GM18867 (cell line): ENCODE measurements around the gene DNAJA1.
A peak's percentile ranks its signal among the peaks of the same experiment; 100 is the strongest.
"Not testable (repeated sequence)": the region's sequence is repeated elsewhere in the genome, so short reads cannot be mapped to it uniquely, and the experiment has no call there.

Experiments used
- ATAC-seq: cut with Tn5 transposase; IDR thresholded peaks from one replicate; pipeline ENCODE4 v1.9.1; 2021; ENCODE audit warnings: mild to moderate bottlenecking, moderate library complexity; ENCODE audit not compliant: unreplicated experiment

DNAJA1 gene

GRCh38 chr9:33024966-33025571 lies at the start of gene DNAJA1:
Gene DNAJA1 (plus strand): TSS chr9:33025273. CDS start chr9:33026485, 1,212 bp downstream.
- peak; percentile 91 for ATAC-seq

DNA sequence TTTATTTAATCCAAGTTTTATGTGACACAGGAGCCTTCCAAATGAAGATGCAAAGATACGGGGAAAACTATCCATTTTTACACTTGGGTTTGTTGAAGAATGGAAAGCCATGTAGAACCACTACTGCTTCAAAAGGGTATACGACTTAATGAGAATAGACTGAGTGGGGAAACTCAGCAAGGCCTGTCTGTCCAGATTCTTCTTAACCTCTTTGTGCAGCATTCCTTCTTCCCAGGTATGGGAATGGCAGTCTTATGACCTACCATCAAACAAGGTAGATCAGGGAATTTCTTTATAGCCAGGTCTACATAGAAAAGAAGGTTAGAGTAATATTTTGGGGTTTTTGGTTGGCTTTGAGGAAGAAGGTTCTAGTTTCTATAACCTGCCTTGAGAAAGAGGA lies 47.0 kb upstream of the DNAJA1 start:
- ATAC-seq, result no peak

- no peak for ATAC-seq
Measured at GRCh38 chr9:32986971-32987370, 38.1 kb upstream of the DNAJA1 start.

DNA sequence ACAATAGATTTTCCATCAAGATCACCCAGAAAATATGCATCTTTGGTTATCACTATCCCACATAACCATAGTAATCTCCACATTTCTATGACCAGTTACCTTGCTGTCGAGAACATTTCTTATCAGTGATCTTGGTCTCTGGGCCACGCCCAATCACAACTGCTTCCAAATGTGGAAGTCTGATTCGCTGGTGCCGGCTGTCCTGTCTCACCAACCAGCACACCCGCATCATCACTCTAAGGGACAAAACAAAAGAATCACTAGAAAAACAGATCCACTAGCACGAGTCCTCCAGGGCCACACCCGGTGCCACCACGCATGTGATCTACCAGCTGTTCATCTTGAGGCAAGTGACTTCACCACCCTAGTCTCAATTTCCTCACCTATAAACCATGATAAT lies 35.4 kb upstream of the DNAJA1 start:
- no peak for ATAC-seq

GRCh38 chr9:32991897-32992594 lies 33.0 kb upstream of the DNAJA1 start:
- ATAC-seq, result no peak

GRCh38 chr9:32992595-32993238 lies 32.4 kb upstream of the DNAJA1 start:
- no peak for ATAC-seq

DNA sequence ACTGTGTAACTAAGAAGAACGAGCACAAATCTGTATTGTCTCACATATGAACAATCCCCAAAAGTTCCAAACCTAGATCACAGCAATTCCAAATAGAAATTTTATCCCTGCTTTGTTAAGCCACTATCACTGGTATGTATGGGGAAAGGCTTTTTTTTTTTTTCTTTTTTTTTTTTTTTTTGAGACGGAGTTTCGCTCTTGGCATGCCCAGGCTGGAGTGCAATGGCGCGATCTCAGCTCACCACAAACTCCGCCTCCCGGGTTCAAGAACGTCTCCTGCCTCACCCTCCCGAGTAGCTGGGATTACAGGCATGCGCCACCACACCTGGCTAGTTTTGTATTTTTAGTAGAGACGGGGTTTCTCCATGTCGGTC lies 24.4 kb upstream of the DNAJA1 start:
- not testable (repeated sequence) for ATAC-seq

DNA sequence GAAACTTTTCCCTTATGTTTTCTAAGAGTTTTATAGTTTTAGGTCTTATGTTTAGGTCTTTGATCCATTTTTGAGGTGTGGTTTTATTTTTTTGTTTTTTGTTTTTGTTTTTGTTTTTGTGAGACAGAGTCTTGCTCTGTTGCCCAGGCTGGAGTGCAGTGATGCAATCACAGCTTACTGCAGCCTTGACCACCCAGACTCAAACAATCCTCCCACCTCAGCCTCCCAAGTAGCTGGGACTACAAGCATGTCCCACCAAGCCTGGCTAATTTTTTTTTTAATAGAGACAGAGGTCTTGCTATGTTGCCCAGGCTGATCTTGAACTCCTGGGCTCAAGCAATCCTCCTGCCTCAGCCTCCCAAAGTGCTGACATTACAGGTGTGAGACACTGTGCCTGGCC lies 19.7 kb upstream of the DNAJA1 start:
- ATAC-seq, result not testable (repeated sequence)

DNA sequence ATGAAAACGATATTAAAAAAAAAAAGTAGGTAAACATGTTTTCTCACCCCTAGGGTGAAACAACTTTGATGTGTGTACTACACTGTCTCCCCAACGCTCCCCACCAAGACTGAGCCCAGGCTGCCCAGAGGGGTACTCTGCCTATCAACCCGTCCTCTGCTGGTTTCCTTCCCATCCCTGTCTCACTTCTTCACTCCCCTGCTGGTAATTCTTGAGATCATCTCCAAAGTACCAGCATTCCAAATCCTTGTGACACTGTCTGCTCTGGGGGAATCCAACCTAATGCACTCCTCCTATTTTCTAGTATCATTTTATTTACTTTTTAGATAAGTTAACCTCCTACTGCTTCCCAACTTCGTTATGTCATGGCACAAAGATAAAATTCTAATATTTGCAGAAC lies 17.3 kb upstream of the DNAJA1 start:
- no peak for ATAC-seq

- no peak for ATAC-seq
Measured at GRCh38 chr9:33011831-33012230, 13.2 kb upstream of the DNAJA1 start.

GRCh38 chr9:33012328-33013069 lies 12.6 kb upstream of the DNAJA1 start:
- no peak for ATAC-seq

DNA sequence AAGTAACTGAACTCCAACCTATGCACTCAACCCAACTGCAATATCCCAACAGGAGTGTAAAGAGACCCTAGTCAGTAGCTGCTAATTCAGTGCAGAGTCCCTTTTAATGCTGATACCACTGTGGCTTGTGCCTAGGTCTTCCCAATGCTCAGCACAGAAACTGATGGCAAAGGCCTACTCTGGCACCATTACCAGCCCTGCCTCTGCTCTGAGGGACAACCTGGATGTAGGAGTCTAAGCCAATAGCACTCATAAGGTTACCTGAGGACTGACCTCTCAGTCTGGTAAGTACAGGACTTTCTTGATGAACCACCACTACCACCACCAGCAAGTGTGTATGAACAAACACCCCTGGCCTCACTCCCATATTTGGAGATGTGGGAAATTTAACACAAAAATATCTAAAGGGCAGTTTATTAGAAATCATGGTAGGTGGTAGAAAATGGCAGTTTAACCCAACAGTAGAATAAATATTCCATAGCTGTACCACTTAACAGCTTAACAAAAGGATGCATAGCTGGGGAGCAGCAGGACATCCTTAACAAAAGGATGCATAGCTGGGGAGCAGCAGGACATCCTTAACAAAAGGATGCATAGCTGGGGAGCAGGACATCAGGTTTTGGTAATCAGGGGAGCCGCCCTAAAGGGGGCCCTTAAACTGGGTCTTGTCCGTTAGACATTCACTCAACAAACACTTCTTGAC lies 11.0 kb upstream of the DNAJA1 start:
- ATAC-seq, result no peak

GRCh38 chr9:33014665-33015014 lies 10.4 kb upstream of the DNAJA1 start:
- no peak for ATAC-seq

GRCh38 chr9:33017283-33018041 lies 7.6 kb upstream of the DNAJA1 start:
- ATAC-seq, result peak; percentile 41

DNA sequence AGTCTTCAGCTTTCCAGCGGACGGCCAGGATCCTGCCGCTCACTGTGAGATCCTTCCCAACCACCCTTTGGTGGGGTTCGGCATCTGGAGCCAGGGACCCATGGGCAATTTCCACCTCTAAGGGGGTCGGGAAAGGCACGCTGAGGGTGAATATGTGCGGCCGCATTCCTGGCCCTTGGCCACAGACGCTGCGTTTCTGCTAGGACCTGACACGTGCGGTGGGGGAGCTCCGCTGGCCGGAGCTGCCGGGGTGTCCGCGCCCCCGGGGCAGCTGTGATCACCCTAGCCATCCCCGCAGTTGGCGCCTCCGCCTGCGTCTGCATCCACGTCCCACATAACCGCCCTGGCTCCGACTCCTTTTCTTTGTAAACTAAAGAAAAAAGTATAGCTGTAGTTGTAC lies 5.3 kb upstream of the DNAJA1 start:
- ATAC-seq, result no peak

DNA sequence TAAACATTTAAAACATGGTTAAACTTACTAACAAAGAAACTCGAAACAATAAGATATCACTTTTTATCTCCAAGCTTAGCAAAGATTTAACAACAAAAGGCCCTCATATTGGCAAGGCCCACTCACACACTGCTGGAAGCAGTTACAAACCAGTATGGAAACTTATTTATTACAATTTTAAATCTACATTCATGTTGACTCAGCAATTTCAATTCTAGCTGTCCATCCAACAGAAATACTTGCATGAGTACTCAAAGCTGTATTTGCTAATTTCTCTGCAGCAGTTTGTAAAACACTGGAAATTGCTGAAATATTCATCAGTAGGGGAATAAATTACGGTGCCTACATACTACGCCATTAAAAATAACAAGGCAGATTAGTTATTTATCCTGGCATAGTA lies 2.8 kb upstream of the DNAJA1 start:
- no peak for ATAC-seq

- no peak for ATAC-seq
Measured at GRCh38 chr9:33022755-33023154, 2.3 kb upstream of the DNAJA1 start.

DNA sequence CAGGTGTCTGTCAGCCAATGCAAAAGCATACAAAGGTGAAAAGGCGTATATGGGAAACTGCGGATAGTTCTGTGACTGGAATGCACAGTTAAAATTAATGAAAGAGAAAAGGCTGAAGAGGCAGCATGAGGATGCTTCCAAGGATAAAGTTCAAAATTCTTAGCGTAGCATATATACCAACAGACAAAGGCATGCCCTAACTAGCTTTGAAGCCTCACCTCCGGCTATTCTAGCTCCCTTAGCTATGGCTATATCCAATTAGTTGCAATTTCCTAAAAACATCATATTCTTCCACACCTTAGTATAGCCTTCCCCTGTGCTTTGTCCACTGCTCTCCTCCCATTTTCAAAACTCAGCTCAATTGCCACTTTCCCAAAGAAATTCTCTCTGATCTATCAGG lies 1.4 kb upstream of the DNAJA1 start:
- no peak for ATAC-seq

GRCh38 chr9:33024126-33024965 lies 727 bp upstream of the DNAJA1 start:
- no peak for ATAC-seq
